HG03064 (cell line): ENCODE data around the gene PEF1.

ENCODE experiments used
- ATAC-seq: cut with Tn5 transposase; IDR thresholded peaks from one replicate; pipeline ENCODE4 v1.9.1; 2021; ENCODE audit warnings: low read depth; ENCODE audit not compliant: unreplicated experiment

The PEF1 gene

GRCh38 chr1:31633117-31633516 lies 11.6 kb downstream of the PEF1 start:
- no peak for ATAC-seq

GRCh38 chr1:31632649-31633048 lies 12.0 kb downstream of the PEF1 start:
- ATAC-seq = no peak

GRCh38 chr1:31628931-31629556 lies 15.6 kb downstream of the PEF1 start:
- ATAC-seq = no peak

- no peak for ATAC-seq
Observed at GRCh38 chr1:31627930-31628559, 16.6 kb downstream of the PEF1 start.

GRCh38 chr1:31627301-31627929 lies 17.3 kb downstream of the PEF1 start:
- ATAC-seq = no peak

- ATAC-seq = no peak
Observed at GRCh38 chr1:31626223-31627207, 18.2 kb downstream of the PEF1 start.

- no peak for ATAC-seq
Observed at GRCh38 chr1:31625561-31626222, 19.0 kb downstream of the PEF1 start.

- no peak for ATAC-seq
Observed at GRCh38 chr1:31624731-31625514, 19.8 kb downstream of the PEF1 start.

- ATAC-seq = no peak
Observed at GRCh38 chr1:31624309-31624708, 20.4 kb downstream of the PEF1 start.

GRCh38 chr1:31623365-31623764 lies 21.3 kb downstream of the PEF1 start:
- no peak for ATAC-seq

GRCh38 chr1:31621847-31622730 lies 22.6 kb downstream of the PEF1 start:
- ATAC-seq = no peak

GRCh38 chr1:31621498-31621820 lies 23.2 kb downstream of the PEF1 start:
- no peak for ATAC-seq

- ATAC-seq = no peak
Observed at GRCh38 chr1:31620631-31621497, 23.8 kb downstream of the PEF1 start.

- ATAC-seq = no peak
Observed at GRCh38 chr1:31618916-31619846, 25.5 kb downstream of the PEF1 start.

GRCh38 chr1:31617916-31618746 lies 26.5 kb downstream of the PEF1 start:
- no peak for ATAC-seq
